ENCODE data around the gene MEX3A. TPM values are rescaled to one million over a fixed set of nuclear protein-coding genes. Genes with fewer than 3 reads are reported as not detected.

The MEX3A gene
- polyA plus RNA-seq, 1 donor (not counting 4 experiments of a cell fraction or from before 2014, with no cell fraction given) = 1.1 TPM

DNA sequence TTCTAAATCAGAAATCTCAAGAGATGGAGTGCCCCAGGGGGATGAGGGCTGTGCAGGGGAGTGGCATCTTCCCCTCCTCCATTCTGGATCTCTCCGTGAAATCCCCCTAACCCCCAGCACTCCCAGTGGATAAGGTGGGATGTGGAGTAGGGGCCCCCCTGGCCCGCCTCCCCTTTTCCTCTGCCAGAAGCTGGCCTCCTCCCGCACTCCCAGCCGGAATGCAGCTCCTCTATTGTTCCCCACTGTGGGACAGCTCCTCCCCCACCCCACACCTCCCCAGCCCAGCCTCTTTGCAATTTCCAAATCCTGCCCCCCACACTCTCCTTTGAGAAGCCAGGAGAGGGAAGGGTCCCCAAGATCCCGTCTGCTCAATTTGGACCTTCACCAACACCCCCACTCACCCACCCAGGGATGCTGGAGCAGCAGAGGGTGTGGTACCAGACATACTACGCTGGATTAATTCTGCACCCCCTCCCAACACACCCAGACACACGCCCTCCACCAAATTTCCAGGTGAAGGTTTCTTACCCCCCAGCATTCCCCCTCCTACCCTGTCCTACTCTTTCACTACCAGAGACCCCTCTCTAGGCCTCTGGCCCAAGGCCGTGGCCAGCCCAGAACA lies 1.9 kb downstream of the MEX3A start:
- H3K4me1 ChIP-seq (ENCODE audit: control insufficient read depth, extremely low read depth, insufficient read depth, low read length) = peaks cover 4% of the 10 kb centered on the region
- no peaks in the 10 kb centered on the region for H3K27me3 ChIP-seq (ENCODE audit: control insufficient read depth, extremely low read depth, insufficient read depth, low read length)
- H2AFZ ChIP-seq (ENCODE audit: control insufficient read depth, low read length) = no peak overlapping the region
- H3K27ac ChIP-seq (ENCODE audit: control insufficient read depth, insufficient read depth, low read length) = no peak overlapping the region
- H3K9me3 ChIP-seq (ENCODE audit: control insufficient read depth, low read depth, low read length) = no peaks in the 10 kb centered on the region
- H4K20me1 ChIP-seq (ENCODE audit: control insufficient read depth, extremely low read depth, insufficient read depth, low read length) = no peaks in the 10 kb centered on the region
- FAIRE-seq (no peak), DNase-seq (ENCODE audit: low read depth, low spot score) (no peak)
- dilution Hi-C loops (cut with MboI; ENCODE audit: extremely low pct_ligation_motif_present, low sequenced_read_pairs) = no loop called here
- no peaks in the 10 kb centered on the region for H3K9me1 ChIP-seq (ENCODE audit: control insufficient read depth, extremely low read depth, insufficient read depth, low read length)
- H3K4me2 ChIP-seq (ENCODE audit: control insufficient read depth, extremely low read depth, insufficient read depth, low read depth, low read length) = no peak overlapping the region
- no peak for TF ChIP-seq CTCF (optimal IDR thresholded peaks at IDR 0.05 in 1 of 3, IDR thresholded peaks at IDR 0.05 in 1 of 3, conservative IDR thresholded peaks at IDR 0.05 in 1 of 3; ENCODE audit: extremely low read depth in 1 of 3, insufficient read depth in 2 of 3, low read length in 3 of 3)
- no peak for TF ChIP-seq EZH2 (IDR thresholded peaks at IDR 0.05; ENCODE audit: low read length)
- H3K79me2 ChIP-seq (ENCODE audit: control insufficient read depth, insufficient read depth, low read length) = no peaks in the 10 kb centered on the region
- H3K36me3 ChIP-seq (ENCODE audit: control insufficient read depth in 2 of 2, extremely low read depth in 1 of 2, insufficient read depth in 2 of 2, low read length in 2 of 2) = no peaks in the 10 kb centered on the region
- no peak overlapping the region for H3K4me3 ChIP-seq (ENCODE audit: control insufficient read depth in 2 of 3, extremely low read depth in 1 of 3, insufficient read depth in 2 of 3, low read depth in 1 of 3, low read length in 3 of 3)
- H3K9ac ChIP-seq (ENCODE audit: control insufficient read depth, extremely low read depth, insufficient read depth, low read length) = no peak overlapping the region

DNA sequence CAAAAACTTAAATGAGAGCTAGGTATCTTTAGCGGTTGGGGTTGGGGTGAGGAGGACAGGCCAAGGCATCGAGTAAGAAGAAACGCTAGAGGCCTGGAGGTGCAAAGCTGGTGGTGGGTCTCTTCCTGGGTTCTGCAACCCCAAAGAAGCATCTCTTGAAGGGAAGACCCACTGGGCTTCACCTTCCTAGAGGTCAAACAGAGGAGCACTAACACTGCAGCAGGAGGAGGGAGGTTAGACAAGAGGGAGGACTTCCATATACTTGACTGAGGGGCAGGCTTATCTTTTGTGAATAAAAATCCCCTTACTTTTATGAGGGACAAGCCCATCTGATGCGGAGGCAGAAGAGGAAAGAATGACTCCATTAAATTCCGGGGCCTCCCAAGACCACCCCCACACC lies 2.5 kb downstream of the MEX3A start:
- DNase-seq (ENCODE audit: low read depth, low spot score) = no peak
- Histone ChIP-seq H2AFZ (ENCODE audit: control insufficient read depth, low read length) (no peak overlapping the region), H3K27me3 (ENCODE audit: control insufficient read depth, extremely low read depth, insufficient read depth, low read length) (no peaks in the 10 kb centered on the region), H4K20me1 (ENCODE audit: control insufficient read depth, extremely low read depth, insufficient read depth, low read length) (no peaks in the 10 kb centered on the region), H3K4me2 (ENCODE audit: control insufficient read depth, extremely low read depth, insufficient read depth, low read depth, low read length) (no peak overlapping the region), H3K9me3 (ENCODE audit: control insufficient read depth, low read depth, low read length) (no peaks in the 10 kb centered on the region), H3K4me1 (ENCODE audit: control insufficient read depth, extremely low read depth, insufficient read depth, low read length) (peaks cover 4% of the 10 kb centered on the region), H3K27ac (ENCODE audit: control insufficient read depth, insufficient read depth, low read length) (no peak overlapping the region), H3K4me3 (ENCODE audit: control insufficient read depth in 2 of 3, extremely low read depth in 1 of 3, insufficient read depth in 2 of 3, low read depth in 1 of 3, low read length in 3 of 3) (no peak overlapping the region), H3K79me2 (ENCODE audit: control insufficient read depth, insufficient read depth, low read length) (no peaks in the 10 kb centered on the region), H3K9me1 (ENCODE audit: control insufficient read depth, extremely low read depth, insufficient read depth, low read length) (no peaks in the 10 kb centered on the region), H3K9ac (ENCODE audit: control insufficient read depth, extremely low read depth, insufficient read depth, low read length) (no peak overlapping the region), H3K36me3 (ENCODE audit: control insufficient read depth in 2 of 2, extremely low read depth in 1 of 2, insufficient read depth in 2 of 2, low read length in 2 of 2) (peaks cover 0 to 3% of the 10 kb centered on the region in 2 experiments)
- TF ChIP-seq EZH2 (IDR thresholded peaks at IDR 0.05; ENCODE audit: low read length) (no peak), CTCF (optimal IDR thresholded peaks at IDR 0.05 in 1 of 3, IDR thresholded peaks at IDR 0.05 in 1 of 3, conservative IDR thresholded peaks at IDR 0.05 in 1 of 3; ENCODE audit: extremely low read depth in 1 of 3, insufficient read depth in 2 of 3, low read length in 3 of 3) (no peak)
- dilution Hi-C loops (cut with MboI; ENCODE audit: extremely low pct_ligation_motif_present, low sequenced_read_pairs) = no loop called here
- FAIRE-seq = no peak

Measured in keratinocyte (primary cell).